ENCODE data around the gene ERGIC1.
"Not testable (repeated sequence)": the region's sequence is repeated elsewhere in the genome, so short reads cannot be mapped to it uniquely, and the experiment has no call there.

ERGIC1 gene

GRCh38 chr5:172830275-172830799 is 3.7 kb upstream of the ERGIC1 start:
- no peak for DNase-seq

- no peak for DNase-seq
These were observed 3.0 kb upstream of the ERGIC1 start for GRCh38 chr5:172830876-172831662.

GRCh38 chr5:172832383-172833315 is 1.4 kb upstream of the ERGIC1 start:
- no peak for DNase-seq

- no peak for DNase-seq
These were observed 722 bp upstream of the ERGIC1 start for GRCh38 chr5:172833372-172833685.

GRCh38 chr5:172834415-172835289 is 601 bp downstream of the ERGIC1 start:
- DNase-seq = no peak

GRCh38 chr5:172835290-172835993 is 1.4 kb downstream of the ERGIC1 start:
- DNase-seq = no peak

GRCh38 chr5:172835994-172836356 is 1.9 kb downstream of the ERGIC1 start:
- no peak for DNase-seq

GRCh38 chr5:172837640-172838039 is 3.6 kb downstream of the ERGIC1 start:
- peak; percentile 48 for DNase-seq

GRCh38 chr5:172838151-172838875 is 4.3 kb downstream of the ERGIC1 start:
- DNase-seq = no peak

- DNase-seq = no peak
These were observed 5.8 kb downstream of the ERGIC1 start for GRCh38 chr5:172839669-172840431.

- no peak for DNase-seq
These were observed 6.5 kb downstream of the ERGIC1 start for GRCh38 chr5:172840432-172841154.

GRCh38 chr5:172841256-172841655 is 7.2 kb downstream of the ERGIC1 start:
- DNase-seq = no peak

GRCh38 chr5:172843825-172844576 is 9.9 kb downstream of the ERGIC1 start:
- DNase-seq = no peak

GRCh38 chr5:172844577-172844838 is 10.5 kb downstream of the ERGIC1 start:
- no peak for DNase-seq

GRCh38 chr5:172845154-172845553 is 11.1 kb downstream of the ERGIC1 start:
- no peak for DNase-seq

- DNase-seq = no peak
These were observed 11.5 kb downstream of the ERGIC1 start for GRCh38 chr5:172845576-172845975.

- DNase-seq = no peak
These were observed 12.2 kb downstream of the ERGIC1 start for GRCh38 chr5:172846249-172846648.

- no peak for DNase-seq
These were observed 12.6 kb downstream of the ERGIC1 start for GRCh38 chr5:172846677-172847076.

GRCh38 chr5:172847584-172847983 is 13.5 kb downstream of the ERGIC1 start:
- DNase-seq = not testable (repeated sequence)

- DNase-seq = no peak
These were observed 14.4 kb downstream of the ERGIC1 start for GRCh38 chr5:172848419-172848818.
